Body of pancreas (tissue), 4 donors: ENCODE data around the gene DMBT1.

Source experiments
- CTCF ChIP-seq, 7 experiments: fragments of 450-650 bp in 4 of 7; fragments of 200-600 bp in 3 of 7; sonication (generic) in 3 of 7; IDR thresholded peaks; one replicate each; pipeline ENCODE4 v1.5.1; 2016 to 2019; ENCODE audit warnings: antibody characterized with exemption in 7 of 7
- POLR2A ChIP-seq, 3 donors: fragments of 450-650 bp; IDR thresholded peaks; one replicate each; pipeline ENCODE4 v1.6.1; 2016; ENCODE audit warnings: antibody characterized with exemption in 3 of 3, mild to moderate bottlenecking in 2 of 3

GRCh38 chr10:122674781-122675180, 114.2 kb downstream of the DMBT1 start:
- TF ChIP-seq CTCF (IDR thresholded peaks at IDR 0.05) = no peak
- TF ChIP-seq POLR2A (IDR thresholded peaks at IDR 0.05) = no peak
